Large intestine (tissue), 3 donors: ENCODE measurements around the gene RBMS3. TPM values are rescaled to one million over a fixed set of nuclear protein-coding genes. Genes with fewer than 3 reads are reported as not detected.
"Not testable (repeated sequence)": the region's sequence is repeated elsewhere in the genome, so short reads cannot be mapped to it uniquely, and the experiment has no call there.

Source experiments
- DNase-seq, 2 donors: peaks; one replicate each; pipeline versions ENCODE4 v3.0.0 to v3.0.0-alpha.2; 2013
- H3K27ac ChIP-seq: one replicate; pipeline ENCODE4 v1.5.1; 2013; ENCODE audit warnings: low read length
- H3K27me3 ChIP-seq: 2 replicates; pipeline ENCODE4 v1.6.1; 2013; ENCODE audit warnings: low read length; ENCODE audit not compliant: control insufficient read depth, insufficient read depth
- H3K36me3 ChIP-seq: 2 replicates; pipeline ENCODE4 v1.6.1; 2013; ENCODE audit warnings: low read length; ENCODE audit not compliant: control insufficient read depth, insufficient read depth
- H3K4me1 ChIP-seq: one replicate; pipeline ENCODE4 v1.6.1; 2013; ENCODE audit warnings: low read length; ENCODE audit not compliant: control insufficient read depth, insufficient read depth
- H3K4me3 ChIP-seq: one replicate; pipeline ENCODE4 v1.5.1; 2013; ENCODE audit warnings: low read length
- H3K9me3 ChIP-seq: one replicate; pipeline ENCODE4 v1.6.1; 2013; ENCODE audit warnings: mild to moderate bottlenecking, low read depth, low read length, moderate library complexity; ENCODE audit not compliant: control insufficient read depth
- WGBS: methylation state at CpG from one replicate; pipeline ENCODE4 v1.1.5; 2013; ENCODE audit warnings: low lambda C conversion rate; ENCODE audit not compliant: insufficient coverage; 5-methylcytosine and 5-hydroxymethylcytosine counted together
- polyA plus RNA-seq: library from polyadenylated mRNA; unstranded; fragments of 120-200 nt; gene quantifications from one replicate; pipeline ENCODE4 v1.2.1, GENCODE V29; 2013

RBMS3 gene
- polyA plus RNA-seq, 1 donor = 10.8 TPM

GRCh38 chr3:29805757-29806156 lies 524.9 kb downstream of the RBMS3 start:
- Histone ChIP-seq H3K27me3 (no peaks in the 10 kb centered on the region), H3K4me1 (no peaks in the 10 kb centered on the region), H3K36me3 (no peaks in the 10 kb centered on the region), H3K4me3 (no peak overlapping the region), H3K27ac (no peak overlapping the region), H3K9me3 (no peaks in the 10 kb centered on the region)
- no peak for DNase-seq
- WGBS = no CpG with 5 or more reads among the region's 1 CpG

- not testable (repeated sequence) for DNase-seq, H3K36me3 ChIP-seq, H3K4me3 ChIP-seq, H3K27ac ChIP-seq, H3K27me3 ChIP-seq, H3K4me1 ChIP-seq, H3K9me3 ChIP-seq
- WGBS = no CpG with 5 or more reads among the region's 3 CpGs
Observed at GRCh38 chr3:29808324-29808723, 527.5 kb downstream of the RBMS3 start.

- H3K9me3 ChIP-seq = no peaks in the 10 kb centered on the region
- no peak for DNase-seq
- no peak overlapping the region for H3K4me3 ChIP-seq
Observed at GRCh38 chr3:29822071-29822470, 541.2 kb downstream of the RBMS3 start.

GRCh38 chr3:29823233-29823632 lies 542.4 kb downstream of the RBMS3 start:
- no peaks in the 10 kb centered on the region for H3K27me3 ChIP-seq
- H3K9me3 ChIP-seq = no peaks in the 10 kb centered on the region
- no peaks in the 10 kb centered on the region for H3K36me3 ChIP-seq
- no peaks in the 10 kb centered on the region for H3K4me1 ChIP-seq
- no peak for DNase-seq
- no peak overlapping the region for H3K27ac ChIP-seq
- H3K4me3 ChIP-seq = no peak overlapping the region
- 80% methylated on average over 1 of the region's 1 CpG for WGBS

More at GRCh38 chr3:29822071-29822470, 541.2 kb downstream of the RBMS3 start:
- H3K27ac ChIP-seq = no peak overlapping the region
- no peaks in the 10 kb centered on the region for H3K36me3 ChIP-seq
- no peaks in the 10 kb centered on the region for H3K27me3 ChIP-seq
- no peaks in the 10 kb centered on the region for H3K4me1 ChIP-seq

- Histone ChIP-seq H3K27me3 (no peaks in the 10 kb centered on the region), H3K9me3 (no peaks in the 10 kb centered on the region), H3K27ac (no peak overlapping the region), H3K36me3 (no peaks in the 10 kb centered on the region), H3K4me3 (no peak overlapping the region), H3K4me1 (no peaks in the 10 kb centered on the region)
- no peak for DNase-seq
Observed at GRCh38 chr3:29826712-29827111, 545.8 kb downstream of the RBMS3 start.

- H3K27ac ChIP-seq = no peak overlapping the region
- no peaks in the 10 kb centered on the region for H3K36me3 ChIP-seq
- H3K4me1 ChIP-seq = no peaks in the 10 kb centered on the region
- H3K4me3 ChIP-seq = no peak overlapping the region
- H3K27me3 ChIP-seq = no peaks in the 10 kb centered on the region
- no peaks in the 10 kb centered on the region for H3K9me3 ChIP-seq
- DNase-seq = no peak
Observed at GRCh38 chr3:29827756-29828155, 546.9 kb downstream of the RBMS3 start.

GRCh38 chr3:29829340-29829739 lies 548.5 kb downstream of the RBMS3 start:
- no peaks in the 10 kb centered on the region for H3K9me3 ChIP-seq
- H3K4me3 ChIP-seq = no peak overlapping the region
- DNase-seq = no peak
- WGBS = 100% methylated on average over 2 of the region's 3 CpGs
- no peak overlapping the region for H3K27ac ChIP-seq
- H3K36me3 ChIP-seq = no peaks in the 10 kb centered on the region
- no peaks in the 10 kb centered on the region for H3K4me1 ChIP-seq
- H3K27me3 ChIP-seq = no peaks in the 10 kb centered on the region

GRCh38 chr3:29850641-29851040 lies 569.8 kb downstream of the RBMS3 start:
- Histone ChIP-seq H3K9me3 (no peaks in the 10 kb centered on the region), H3K4me1 (no peaks in the 10 kb centered on the region), H3K4me3 (no peak overlapping the region), H3K27ac (no peak overlapping the region), H3K36me3 (no peaks in the 10 kb centered on the region), H3K27me3 (no peaks in the 10 kb centered on the region)
- DNase-seq = no peak
- WGBS = no CpG with 5 or more reads among the region's 2 CpGs

- H3K4me1 ChIP-seq = no peaks in the 10 kb centered on the region
- no peak overlapping the region for H3K27ac ChIP-seq
- no peaks in the 10 kb centered on the region for H3K27me3 ChIP-seq
- no peak overlapping the region for H3K4me3 ChIP-seq
- no peaks in the 10 kb centered on the region for H3K36me3 ChIP-seq
- no peak for DNase-seq
- no peaks in the 10 kb centered on the region for H3K9me3 ChIP-seq
- no CpG with 5 or more reads among the region's 1 CpG for WGBS
Observed at GRCh38 chr3:29852767-29853166, 571.9 kb downstream of the RBMS3 start.

- no peak overlapping the region for H3K4me3 ChIP-seq
- H3K36me3 ChIP-seq = no peaks in the 10 kb centered on the region
- no peaks in the 10 kb centered on the region for H3K4me1 ChIP-seq
- H3K9me3 ChIP-seq = no peaks in the 10 kb centered on the region
- WGBS = no CpG with 5 or more reads among the region's 7 CpGs
- no peak for DNase-seq
- no peak overlapping the region for H3K27ac ChIP-seq
- no peaks in the 10 kb centered on the region for H3K27me3 ChIP-seq
Observed at GRCh38 chr3:29853841-29854397, 573.0 kb downstream of the RBMS3 start.

- no peaks in the 10 kb centered on the region for H3K4me1 ChIP-seq
Observed at GRCh38 chr3:29854821-29855220, 574.0 kb downstream of the RBMS3 start.

More at GRCh38 chr3:29854821-29855220, 574.0 kb downstream of the RBMS3 start:
- Histone ChIP-seq H3K36me3 (no peaks in the 10 kb centered on the region), H3K4me3 (no peak overlapping the region), H3K27me3 (no peaks in the 10 kb centered on the region), H3K9me3 (no peaks in the 10 kb centered on the region), H3K27ac (no peak overlapping the region)
- no peak for DNase-seq
